Measurements from ENCODE around the gene CAND2. TPM values are rescaled to one million over a fixed set of nuclear protein-coding genes. Genes with fewer than 3 reads are reported as not detected.

CAND2 gene
- total and polyA plus RNA-seq, 9 of the 15 experiments (the other 6 are each of a cell fraction or from before 2014, with no cell fraction given), result 0.91 to 14.9 (median 4.3) TPM

- TF ChIP-seq ZNF318 (IDR thresholded peaks at IDR 0.05; ENCODE audit: borderline replicate concordance in 1 of 2, low read depth in 1 of 2) (no peak), BMI1 (IDR thresholded peaks at IDR 0.05; ENCODE audit: low read length) (no peak), ZBTB9 (CRISPR knock-in tag; IDR thresholded peaks at IDR 0.05) (no peak), EHMT2 (IDR thresholded peaks at IDR 0.05) (no peak), ZFP30 (CRISPR knock-in tag; IDR thresholded peaks at IDR 0.05; ENCODE audit: borderline replicate concordance) (no peak), SMAD2 (IDR thresholded peaks at IDR 0.05; ENCODE audit: low read depth, low read length) (no peak), RFX1 (IDR thresholded peaks at IDR 0.05) (no peak), SOX6 (IDR thresholded peaks at IDR 0.05) (0 out of 2 replicates have a peak, but pooled peaks have one; percentile 10), STAT5A (IDR thresholded peaks at IDR 0.05; ENCODE audit: borderline replicate concordance, low read length) (no peak), ZNF668 (CRISPR knock-in tag; IDR thresholded peaks at IDR 0.05) (peak; percentile 60; the same call in 1 of the 2 replicates), ZNF586 (CRISPR knock-in tag; conservative IDR thresholded peaks at IDR 0.05) (no peak), HMG20B (CRISPR knock-in tag; IDR thresholded peaks at IDR 0.05) (no peak)
Measured at GRCh38 chr3:12842469-12842868, 46.0 kb downstream of the CAND2 start (continued).

Data from K562 (cell line).